GM15510 (cell line): ENCODE data around the gene RORB.

Experiments used
- POLR2A ChIP-seq: IDR thresholded peaks from 3 replicates; pipeline ENCODE4 v1.6.1; 2011; ENCODE audit warnings: borderline replicate concordance; ENCODE audit not compliant: insufficient read length; ENCODE audit errors: extremely low read depth

RORB gene

DNA sequence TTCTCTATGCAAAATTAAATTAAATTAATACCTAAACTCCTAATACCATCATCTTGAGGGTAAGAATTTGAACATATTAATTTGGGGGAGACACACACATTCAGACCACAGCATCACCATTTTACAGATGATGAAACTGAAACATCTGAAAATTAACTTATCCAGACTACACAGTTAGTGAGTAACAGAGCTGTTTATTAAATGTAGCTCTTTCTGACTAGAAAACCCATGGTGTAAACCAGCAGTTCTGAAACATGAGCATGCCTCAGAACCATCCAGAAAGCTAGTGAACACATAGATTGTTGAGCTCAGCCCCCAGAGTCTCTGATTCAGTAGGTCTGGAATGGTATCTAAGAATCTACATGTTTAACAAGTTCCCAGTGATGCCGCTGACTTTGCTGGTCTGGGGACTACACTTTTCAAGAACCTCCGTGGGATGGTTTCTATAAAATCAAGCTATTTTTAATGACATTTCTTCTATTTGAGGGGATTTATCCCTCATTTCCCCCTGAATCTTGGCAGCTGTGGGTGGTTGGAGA, 113.5 kb downstream of the RORB start:
- TF ChIP-seq POLR2A: no peak

DNA sequence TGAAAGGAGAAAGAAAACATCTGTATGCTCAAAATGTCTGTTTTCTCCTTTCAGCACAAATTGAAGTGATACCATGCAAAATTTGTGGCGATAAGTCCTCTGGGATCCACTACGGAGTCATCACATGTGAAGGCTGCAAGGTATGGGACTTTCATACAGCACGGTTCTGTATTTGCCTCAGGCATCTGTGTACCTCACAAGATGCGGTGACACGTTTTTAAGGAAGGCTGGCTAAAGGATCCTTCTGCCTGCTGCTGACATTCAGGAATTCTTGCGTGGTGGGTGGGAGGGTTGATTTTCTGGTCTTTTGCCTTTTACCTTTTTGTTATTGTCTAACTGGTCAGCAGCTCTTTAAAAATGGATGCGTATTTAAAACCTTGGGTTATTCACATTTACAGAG, 133.1 kb downstream of the RORB start:
- no peak for TF ChIP-seq POLR2A

DNA sequence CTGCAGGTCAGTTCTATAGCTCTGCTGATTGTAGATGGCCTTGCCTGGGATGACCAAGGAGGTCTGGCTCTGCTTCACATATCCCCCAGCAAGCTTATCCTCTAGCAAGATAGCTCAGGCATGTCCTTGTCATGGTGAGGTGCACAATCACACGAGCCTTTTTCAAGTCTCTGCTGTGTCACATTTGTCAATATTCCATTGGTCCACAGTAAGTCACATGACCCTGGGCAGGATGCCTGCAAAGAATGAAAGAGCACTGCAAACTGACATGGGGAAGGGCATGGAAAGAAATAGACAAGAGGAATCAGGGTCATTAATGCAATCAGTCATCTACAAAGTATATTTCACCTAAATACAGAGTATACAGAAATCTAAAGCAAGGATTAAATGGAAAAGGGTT, 142.0 kb downstream of the RORB start:
- no peak for TF ChIP-seq POLR2A

DNA sequence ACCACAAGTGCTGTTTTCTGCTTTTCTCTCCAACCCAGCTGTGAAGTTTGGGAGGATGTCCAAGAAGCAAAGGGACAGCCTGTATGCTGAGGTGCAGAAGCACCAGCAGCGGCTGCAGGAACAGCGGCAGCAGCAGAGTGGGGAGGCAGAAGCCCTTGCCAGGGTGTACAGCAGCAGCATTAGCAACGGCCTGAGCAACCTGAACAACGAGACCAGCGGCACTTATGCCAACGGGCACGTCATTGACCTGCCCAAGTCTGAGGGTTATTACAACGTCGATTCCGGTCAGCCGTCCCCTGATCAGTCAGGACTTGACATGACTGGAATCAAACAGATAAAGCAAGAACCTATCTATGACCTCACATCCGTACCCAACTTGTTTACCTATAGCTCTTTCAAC, 145.2 kb downstream of the RORB start:
- TF ChIP-seq POLR2A: no peak

DNA sequence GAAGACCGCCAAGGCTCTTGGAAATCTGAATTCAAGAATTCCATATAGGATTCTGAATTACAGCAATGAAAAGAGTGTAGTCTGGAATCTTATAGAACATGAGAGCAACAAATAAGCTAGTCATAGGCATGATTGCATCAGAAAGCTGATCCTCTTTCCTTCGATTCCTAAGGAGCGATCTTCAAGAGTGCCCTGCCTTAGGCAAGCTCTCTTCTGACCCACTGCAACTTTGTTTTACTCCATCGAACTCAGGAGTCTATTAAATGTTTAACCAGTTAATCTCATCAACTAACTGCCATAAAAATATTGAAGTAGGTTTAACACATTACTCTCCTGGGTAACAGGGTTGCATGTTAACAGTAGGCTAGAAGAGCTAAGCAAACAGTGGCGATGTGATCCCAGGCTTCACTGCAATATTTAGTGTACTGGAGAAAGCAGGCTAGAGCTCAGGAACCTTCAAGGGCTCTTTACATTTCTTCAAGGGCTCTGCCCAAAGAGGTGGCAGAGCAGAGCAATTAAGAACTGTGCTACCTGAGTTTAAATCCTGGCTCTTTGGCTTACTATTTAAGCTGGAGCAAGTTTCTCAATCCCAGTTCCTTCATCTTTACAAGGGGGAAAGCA, 146.3 kb downstream of the RORB start:
- TF ChIP-seq POLR2A: no peak

DNA sequence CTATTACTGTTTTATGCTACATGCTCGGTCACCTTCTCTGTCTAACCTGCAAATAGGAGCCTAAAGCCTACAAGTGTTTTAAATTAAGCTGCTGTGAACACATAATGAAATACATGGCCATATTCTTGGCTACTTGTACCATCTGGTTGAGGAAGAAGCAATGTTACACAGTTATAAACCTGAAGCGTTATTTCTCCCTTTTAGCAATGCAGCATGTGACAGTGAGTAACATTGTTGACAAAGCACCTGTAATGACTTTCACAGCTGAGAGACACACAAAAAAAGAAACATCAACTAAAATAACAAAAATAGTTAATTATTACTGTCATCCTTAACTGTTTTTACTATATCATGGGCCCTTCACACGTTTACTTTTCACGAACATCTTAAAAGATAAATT, 146.9 kb downstream of the RORB start:
- no peak for TF ChIP-seq POLR2A

DNA sequence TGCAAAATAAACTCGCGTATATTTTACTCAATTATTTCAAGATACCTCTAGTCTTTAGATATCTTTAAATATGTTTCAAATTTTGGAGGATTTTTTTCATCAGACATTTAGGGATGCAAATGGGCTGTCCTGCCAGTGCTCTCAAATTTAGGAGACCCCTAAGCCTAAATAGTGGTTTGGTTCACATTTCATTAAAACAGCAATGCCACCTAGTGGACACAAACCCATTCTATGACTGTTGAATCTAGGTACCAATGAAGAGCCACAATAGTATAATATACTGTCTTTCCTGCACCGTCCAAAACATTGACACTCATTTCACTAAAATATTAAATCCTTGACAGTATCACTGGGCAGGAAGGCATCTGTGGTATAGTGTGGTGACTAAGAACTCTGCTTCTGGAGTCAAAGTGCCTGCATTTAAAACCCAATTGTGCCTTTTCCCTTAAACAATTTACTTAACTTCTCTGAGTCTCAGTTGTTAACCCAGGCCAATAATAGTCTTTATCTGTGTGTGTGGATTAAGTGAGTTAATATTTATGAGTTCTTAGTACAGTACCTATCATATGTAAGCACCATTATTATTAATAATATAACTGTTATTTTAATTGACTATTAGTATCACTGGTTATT, 148.0 kb downstream of the RORB start:
- no peak for TF ChIP-seq POLR2A

DNA sequence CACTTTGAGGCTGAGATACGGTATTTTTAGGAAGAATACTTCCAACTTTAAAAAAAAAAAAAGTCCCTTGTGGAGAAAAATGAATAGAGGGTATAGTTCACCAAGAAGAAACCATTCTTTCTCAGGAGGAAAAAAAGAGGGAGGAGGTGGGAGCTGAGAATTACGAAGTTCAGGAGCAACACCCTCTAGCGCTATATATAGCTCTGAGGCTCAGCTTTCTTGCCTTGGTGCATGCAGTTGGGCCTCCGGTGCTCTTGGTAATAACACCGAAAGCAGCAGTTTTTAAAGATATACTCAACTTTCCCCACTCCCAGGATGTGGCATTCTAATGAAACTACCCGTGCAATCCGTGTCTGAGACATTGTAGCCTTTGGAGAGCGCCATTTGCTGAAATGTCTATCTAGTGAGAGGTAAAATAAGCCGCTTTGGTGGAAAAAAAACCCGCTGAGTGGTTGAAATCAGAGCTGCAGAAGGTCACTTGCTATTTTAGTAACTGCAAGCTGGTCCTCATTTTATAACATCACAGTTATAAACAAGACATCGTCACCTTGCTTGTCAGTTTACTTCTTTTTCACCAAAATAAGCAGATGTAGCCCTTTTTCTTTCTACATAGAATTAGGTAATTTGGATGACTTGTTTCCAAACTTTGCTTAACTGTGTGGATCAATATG, 156.4 kb downstream of the RORB start:
- no peak for TF ChIP-seq POLR2A

DNA sequence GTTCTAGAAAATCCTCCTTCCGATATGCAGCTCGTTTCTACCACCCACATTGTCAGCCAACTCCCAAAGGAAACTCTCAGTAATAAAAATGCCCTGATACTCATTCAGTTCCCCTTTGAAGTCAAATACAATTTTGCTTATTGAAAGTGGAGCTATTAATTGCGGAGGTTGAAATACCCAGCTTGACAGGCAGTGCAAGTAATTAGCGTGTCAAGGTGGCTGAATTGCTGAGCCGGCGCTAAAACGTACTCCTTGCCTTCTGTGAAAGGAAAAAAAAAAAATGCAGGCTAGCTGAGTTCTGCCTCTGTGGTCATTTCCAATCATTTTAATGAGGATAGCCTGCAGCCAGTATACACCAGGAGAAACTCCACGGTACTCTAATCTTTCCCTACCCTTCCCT, 165.5 kb downstream of the RORB start:
- TF ChIP-seq POLR2A: no peak

DNA sequence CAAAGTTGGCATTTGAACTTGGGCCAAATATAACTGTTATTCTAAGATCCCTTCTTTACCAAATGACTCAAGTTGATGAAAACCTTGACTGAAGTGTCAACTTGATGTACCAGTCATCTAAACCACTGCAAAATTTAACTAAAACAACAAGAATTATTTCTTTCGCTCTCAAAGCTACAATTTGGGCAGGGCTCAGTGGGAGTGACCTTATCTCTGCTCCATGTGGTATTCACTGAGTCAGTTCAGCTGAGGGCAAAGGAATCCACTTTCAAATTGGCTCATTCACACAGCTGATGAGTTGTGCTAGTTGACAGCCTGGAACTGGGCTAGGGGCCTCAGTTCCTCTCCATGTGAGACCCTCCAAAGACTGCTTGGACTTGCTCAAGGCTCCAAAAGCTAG, 166.3 kb downstream of the RORB start:
- TF ChIP-seq POLR2A: no peak

DNA sequence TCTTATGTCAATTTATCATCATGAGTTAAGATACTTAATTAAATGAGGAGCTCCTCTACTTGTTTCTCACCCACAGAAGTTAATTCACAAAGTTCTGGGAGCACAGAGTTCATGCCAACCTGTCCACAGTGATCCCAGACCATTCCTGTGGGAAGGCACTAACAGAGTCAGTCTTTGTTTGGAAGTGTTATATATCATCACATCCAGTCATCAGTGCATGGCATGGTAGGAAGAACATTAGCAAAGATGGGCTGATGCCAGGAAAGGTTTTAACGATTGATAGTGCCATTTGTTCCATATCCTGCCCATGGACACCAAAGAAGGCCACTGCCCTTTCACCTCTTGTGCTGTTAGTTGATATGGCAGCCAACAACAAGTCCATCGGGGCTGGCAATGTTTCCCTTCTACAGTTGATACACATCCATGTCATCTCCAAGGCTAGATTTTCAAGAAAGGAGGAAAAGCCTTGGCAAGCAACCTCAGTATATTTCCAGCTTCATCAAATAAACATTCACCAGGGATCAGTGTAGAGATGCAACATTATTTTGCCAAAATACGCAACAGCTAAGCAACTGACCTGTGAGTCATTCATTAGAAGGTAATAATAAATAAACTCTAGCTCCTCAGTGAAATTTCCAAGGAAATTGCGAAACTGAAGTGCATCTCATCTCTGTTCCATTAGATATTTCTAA, 169.6 kb downstream of the RORB start:
- TF ChIP-seq POLR2A: no peak

DNA sequence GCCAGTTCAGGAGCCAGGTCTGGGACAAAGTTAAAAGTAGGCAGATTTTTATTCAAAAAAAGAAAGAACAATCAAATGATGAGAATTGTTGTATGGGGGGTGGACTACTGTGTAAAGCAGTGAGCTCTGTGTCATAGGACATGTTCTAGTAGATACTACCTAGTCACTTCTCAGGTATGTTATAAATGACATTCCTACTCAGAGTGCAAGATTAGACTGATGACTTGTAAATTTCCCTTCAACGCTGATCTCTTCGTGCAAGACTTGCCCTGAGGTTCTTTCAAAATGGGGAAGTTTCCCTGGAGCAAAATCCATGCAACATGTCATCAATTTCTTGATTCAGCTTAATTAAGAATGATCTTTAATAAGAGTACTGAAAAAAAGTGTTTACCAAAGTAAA, 175.1 kb downstream of the RORB start:
- TF ChIP-seq POLR2A: no peak

DNA sequence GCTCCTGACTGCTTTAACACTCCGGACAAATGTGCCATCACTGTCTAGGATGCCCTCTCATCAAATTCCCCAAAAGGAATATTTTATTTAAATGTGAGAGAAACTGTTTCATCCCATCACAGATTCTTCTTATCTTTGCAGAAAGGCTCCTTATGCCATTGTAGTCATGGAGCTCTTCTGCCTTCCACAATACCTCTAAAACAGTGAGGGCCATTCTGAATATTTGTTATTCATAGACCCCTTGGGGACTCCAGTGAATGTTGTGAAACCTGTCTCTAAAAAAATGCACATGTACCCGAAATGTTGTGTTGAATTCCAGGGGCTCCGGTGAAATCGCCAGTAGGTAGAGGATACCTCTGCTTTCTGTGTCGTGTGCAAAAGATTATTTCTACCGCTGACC, 176.9 kb downstream of the RORB start:
- TF ChIP-seq POLR2A: no peak

DNA sequence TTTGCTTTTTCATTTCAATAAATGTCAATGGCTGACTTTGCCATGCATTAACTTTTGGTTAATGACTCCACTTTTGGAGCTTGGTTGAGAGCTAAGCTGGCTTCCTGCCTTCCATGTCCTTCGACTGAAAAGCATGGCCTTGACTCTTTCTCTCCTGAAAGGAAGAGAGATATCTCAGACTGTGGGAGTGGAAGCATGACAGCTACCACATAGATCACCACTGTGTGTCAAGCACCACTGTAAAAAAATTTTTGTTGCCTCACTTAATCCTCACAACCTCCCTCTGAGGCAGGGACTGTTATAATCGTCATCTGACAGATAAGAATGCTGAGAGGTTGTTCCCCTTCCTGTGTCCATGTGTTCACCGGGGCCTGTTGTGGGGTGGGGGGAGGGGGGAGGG, 184.8 kb downstream of the RORB start:
- TF ChIP-seq POLR2A: no peak

DNA sequence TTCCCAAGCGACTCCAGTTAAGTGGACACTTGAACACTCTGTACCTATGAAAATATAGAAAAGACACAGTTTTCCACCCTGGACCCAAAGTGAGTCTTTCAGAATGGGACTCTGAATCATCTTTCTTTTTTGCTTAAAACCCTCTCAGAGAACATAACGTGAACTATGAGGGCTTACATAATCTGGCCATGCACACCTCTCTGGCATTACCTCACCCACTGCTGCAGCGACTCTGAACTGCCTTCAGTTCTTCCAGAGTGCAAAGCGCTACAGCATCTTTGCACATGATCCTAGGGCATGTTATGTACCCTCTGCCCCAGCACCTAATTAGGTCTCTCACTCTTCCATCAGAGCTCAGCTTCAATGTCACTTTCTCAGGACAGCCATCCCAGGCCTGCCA, 186.2 kb downstream of the RORB start:
- no peak for TF ChIP-seq POLR2A

DNA sequence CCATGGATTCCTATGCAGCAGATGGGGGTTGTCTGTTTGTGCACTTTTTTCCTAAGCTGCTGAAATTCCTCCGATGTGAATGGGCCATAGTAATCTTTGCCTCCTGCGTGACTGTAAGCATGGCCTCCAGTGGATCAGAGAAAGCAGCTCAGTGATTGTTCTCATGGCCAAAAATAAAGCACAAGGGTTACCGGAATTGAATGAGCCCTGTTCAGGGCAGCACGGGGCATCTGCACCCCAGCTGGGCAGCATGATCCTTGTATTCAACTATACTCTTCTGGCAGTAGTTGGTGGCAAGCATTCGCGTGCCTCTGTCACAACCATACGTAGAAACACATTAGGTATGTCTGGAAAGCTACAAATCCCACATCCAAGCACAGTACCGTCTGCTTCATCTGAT, 193.9 kb downstream of the RORB start:
- TF ChIP-seq POLR2A: no peak

DNA sequence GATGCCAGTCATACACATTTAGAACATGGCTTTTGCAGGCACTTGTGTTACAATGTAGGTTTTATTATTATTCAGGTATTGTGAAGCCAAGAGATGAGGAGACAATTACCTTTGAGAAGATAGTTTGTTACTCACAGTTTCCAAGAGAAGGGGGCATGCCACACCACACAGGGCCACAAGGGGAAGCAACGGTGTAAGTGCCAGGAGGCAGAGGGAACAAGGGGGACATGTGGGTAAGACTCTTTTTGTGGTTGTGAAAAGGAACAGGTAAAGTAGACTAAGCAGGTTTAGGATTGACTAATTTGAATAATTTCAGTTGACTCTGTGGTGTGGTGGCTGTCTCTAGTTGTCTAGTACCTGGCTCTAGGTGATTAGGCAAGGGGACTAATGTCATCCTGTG, 199.4 kb downstream of the RORB start:
- TF ChIP-seq POLR2A: no peak

DNA sequence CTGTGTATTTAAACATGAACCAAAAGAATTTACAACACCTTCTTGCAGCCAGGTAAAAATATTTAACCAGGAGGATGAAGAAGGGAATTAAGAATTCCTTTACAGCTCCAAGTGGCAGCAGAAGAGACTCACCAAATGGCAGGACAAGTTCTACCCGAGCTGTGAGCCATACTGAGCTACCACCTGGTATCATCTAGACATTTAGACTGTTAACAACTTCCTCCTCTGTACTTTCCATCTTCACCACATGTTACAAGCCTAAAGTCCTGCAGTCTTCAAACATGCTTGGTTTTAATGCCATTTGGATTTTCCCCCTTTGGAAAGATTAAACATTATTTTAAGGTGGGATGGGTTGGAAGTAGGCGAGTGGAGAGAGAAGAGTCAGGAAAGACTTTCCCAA, 200.4 kb downstream of the RORB start:
- no peak for TF ChIP-seq POLR2A
